Amniotic stem cell (primary cell): Measurements from ENCODE around the gene MYO1F.
"Not testable (repeated sequence)": the region's sequence is repeated elsewhere in the genome, so short reads cannot be mapped to it uniquely, and the experiment has no call there.

Experiments
- DNase-seq: peaks from one replicate; lab custom pipeline; 2025; lab: John Stamatoyannopoulos, UW

Gene MYO1F

DNA sequence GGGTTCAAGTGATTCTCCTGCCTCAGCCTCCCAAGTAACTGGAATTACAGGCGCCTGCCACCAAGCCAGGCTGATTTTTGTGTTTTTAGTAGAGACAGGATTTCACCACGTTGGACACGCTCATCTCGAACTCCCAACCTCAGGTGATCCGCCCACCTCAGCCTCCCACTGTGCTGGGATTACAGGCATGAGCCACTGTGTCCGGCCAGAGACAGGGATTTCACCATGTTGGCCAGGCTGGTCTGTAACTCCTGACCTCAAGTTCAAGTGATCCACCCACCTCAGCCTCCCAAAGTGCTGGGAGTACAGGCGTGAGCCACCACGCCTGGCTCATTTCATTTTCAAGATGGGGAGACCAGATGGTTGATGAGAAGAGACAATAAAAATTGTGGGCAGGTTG, 12.4 kb downstream of the MYO1F start:
- DNase-seq: not testable (repeated sequence)

DNA sequence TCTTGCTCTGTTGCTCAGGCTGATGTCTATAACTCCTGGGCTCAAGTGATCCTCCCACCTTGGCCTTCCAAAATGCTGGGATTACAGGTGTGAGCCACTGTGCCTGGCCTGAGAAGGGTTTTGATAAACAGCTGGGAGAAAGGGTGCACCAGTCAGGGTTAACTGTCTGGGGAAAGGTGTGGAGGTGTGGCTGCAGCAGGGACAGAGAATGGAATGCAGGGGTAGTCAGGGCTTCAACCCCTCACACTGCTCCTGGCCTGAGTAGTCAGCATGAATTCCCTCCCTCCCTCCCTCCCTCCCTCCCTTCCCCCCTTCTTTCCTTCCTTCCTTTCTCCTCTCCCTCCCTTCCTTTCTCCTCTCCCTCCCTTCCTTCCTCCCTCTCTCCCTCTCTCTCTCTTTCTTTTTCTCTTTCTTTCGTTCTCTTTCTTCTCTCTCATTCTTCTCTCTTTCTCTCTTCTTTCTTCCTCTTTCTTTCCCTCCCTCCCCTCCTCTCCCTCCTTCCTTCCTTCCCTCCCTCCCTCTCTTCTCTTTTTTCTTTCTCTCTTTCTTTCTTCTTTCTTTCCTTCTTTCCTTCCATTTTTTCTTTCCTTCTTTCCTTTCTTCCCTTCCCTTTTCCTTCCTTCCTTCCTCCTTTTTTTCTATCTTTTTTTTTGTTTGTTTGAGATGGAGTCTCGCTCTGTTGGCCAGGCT, 16.0 kb downstream of the MYO1F start:
- no peak for DNase-seq

DNA sequence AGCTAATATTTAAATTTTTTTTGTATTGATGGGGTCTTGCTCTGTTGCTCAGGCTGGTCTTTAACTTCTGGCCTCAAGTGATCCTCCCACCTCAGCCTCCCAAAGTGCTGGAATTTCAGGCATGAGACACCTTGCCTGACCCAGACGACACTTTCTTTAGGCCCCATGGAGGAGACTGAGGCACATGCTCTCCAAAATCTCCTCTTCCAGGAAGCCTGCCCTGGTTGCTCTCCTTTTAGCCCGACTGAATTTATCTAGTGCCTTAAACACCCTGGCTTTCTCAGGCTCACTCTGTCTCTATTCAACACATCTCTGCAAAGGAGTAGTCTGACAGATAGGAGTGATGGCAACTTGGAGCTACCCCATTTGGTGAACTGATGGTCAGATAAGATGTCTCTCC, 18.9 kb downstream of the MYO1F start:
- no peak for DNase-seq

DNA sequence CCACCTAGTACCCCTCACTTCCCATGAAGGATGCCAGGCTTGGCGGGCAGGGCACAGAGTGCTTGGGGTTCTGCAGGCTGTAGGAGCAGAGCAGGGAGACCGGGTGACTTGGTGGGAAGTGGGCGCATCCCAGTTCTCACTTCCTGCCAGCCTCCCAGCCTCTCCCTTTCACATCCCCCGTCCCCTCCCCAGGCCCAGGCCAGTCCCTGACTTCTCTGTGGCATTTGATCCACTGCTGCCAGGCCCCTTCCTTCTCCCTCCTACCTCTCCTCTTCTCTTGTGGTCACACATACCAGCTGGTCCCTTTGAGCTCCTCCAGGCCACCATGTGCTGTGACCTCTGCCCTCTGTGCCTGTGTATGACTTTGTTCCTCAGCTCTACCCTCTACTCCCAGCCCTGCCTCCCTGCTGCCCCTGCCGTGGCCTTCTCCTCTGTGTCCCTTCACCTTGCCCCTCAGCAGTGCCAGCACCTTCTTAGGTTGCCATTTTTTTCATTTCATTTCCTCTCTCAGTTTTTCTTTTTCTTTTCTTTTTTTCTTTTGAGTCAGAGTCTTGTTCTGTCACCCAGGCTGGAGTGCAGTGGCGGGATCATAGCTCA, 19.5 kb downstream of the MYO1F start:
- DNase-seq: no peak

DNA sequence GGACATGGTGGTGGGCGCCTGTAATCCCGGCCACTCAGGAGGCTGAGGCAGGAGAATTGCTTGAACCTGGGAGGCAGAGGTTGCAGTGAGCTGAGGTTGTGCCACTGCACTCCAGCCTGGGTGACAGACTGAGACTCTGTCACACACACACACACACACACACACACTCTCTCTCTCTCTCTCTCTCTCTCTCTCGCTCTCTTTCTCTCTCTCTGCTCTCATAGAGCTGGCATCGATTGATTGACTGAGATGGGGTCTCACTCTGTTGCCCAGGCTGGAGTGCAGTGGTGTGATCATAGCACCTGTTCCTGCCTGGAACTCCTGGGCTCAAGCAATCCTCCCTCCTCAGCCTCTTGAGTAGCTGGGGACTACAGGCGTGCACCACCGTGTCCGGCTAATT, 23.5 kb downstream of the MYO1F start:
- not testable (repeated sequence) for DNase-seq

DNA sequence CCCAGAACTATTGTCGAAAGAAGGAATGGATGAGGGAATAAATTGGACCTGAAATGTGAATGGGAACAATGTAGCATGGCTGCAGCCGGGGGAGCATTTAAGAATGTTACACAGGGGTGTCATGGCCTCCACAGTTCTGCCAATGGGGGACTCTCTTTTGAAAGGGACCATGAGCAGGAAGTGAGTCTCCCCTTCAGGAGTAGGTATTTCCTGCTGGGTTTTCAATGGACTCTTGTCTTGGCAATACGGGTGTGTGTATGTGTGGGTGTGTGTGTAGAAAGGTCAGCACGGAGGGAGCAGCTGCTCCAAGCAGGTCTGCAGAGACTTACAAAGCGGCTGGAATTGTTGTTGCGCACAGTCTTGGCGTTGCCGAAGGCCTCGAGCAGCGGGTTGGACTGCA, 24.4 kb downstream of the MYO1F start:
- no peak for DNase-seq

DNA sequence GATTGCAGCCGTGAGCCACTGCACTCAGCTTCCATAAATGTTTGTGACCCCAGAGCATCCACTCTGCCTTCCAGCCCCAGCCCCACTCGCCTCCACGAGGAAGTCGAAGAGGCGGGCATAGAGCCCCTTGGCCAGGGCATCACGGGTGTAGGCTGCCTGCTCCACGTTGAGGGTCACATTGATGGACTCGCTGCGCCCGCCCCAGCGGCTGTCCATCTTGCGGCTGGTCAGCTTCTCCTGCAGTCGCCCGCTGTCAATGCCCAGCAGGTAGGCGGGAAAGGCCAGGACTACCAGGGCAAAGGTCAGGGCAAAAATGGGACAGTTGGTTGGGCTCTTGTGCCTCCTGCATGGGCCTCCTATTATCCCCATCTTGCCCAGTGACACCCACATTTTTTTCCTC, 27.2 kb downstream of the MYO1F start:
- DNase-seq: no peak

DNA sequence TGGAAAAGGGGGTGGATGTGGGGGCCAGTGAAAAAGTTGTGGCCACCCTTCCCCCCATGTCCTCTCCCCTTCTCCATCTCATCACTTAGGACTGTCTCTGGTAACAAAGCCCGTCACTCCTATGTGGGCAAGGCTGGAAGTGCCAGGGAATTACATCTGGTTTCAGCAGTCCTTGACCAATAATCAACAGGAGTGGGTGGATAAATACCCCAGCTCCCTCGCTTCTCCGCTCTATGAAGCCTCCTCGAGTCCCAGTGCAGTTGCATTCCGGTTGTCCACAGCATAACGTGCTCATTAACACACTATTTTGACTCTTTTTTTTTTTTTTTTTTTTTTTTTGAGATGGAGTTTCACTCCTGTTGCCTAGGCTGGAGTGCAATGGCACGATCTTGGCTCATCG, 31.5 kb downstream of the MYO1F start:
- no peak for DNase-seq

DNA sequence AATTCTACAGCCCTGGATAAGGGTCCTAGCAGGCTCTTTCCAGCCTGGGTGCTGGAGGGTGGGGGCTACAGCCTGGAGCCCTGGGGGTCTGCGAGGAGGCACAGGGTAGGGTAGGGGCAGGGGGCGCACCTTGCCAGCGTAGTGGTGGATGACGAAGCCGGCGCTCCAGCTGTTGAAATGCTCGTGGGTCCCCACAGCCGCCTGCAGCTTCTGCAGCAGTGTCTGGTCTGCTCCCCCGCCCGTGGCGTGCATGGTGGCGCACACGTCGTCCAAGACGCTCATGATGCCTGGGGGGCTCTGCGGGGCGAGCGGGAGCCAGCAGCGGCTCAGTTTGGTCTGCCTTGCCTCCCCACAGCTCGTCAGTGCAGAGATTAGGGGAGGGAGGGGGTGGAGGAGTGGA, 33.1 kb downstream of the MYO1F start:
- DNase-seq: no peak

DNA sequence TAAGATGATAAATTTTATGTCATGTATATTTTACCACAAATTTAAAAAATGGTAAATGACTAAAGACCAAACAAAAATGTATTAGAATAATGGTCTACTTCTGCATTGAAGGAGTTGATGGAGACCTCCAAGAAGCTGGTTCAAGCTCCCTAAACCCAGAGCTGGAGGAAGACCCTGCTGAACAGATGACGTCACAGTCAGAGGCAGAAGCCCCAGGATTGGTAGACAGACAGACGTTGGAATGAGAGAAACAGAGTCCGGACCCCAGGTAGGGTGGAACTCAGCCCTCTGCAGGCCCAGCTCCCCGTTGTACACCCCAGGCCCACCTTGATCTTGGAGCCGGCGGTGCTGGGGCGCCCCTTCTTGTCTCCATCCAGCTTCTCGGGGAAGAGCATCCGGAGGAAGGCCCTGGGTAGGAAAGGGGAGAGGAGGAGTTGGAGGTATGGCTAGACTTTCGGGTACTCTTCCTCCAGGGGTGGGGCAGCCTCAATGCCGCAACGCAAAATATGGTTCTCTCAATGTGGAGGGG, 37.6 kb downstream of the MYO1F start:
- no peak for DNase-seq

DNA sequence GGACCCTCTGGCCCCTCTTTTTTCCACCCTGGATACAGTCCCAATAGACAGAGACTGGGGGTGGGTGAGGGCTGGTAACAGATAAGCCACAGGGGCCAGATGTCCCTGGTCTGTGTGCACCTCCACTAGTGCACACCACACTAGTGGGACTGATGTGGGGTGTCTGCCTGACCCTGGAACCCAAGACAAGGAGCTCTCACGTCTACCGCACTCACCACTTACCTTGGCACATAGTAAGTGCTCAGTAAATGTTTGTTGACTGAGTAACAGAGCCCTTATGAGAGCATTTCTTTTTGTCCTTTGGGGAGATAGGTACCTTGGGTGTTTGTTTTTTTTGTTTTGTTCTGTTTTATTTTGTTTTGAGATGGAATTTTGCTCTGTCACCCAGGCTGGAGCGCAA, 40.1 kb downstream of the MYO1F start:
- DNase-seq: no peak

DNA sequence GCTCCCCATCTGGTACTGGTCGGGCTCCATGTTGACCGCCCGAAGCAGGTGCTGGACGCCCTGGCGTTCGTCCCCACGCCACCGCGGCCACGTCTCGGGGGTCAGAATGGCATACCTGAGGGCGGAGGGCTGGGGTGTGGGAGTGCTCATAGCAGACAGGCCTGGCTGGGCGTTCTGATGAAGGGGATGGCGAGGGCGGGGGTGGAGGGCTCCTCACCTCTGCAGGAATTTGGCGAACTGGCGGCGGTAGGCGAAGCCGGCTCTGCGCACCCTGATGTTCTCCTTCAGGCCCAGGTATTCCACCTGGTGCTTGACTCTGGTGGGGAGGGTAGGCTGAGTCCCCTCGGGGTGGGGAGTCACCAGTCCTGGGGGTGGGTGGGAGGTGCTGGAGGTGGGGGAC, 41.0 kb downstream of the MYO1F start:
- DNase-seq: no peak

DNA sequence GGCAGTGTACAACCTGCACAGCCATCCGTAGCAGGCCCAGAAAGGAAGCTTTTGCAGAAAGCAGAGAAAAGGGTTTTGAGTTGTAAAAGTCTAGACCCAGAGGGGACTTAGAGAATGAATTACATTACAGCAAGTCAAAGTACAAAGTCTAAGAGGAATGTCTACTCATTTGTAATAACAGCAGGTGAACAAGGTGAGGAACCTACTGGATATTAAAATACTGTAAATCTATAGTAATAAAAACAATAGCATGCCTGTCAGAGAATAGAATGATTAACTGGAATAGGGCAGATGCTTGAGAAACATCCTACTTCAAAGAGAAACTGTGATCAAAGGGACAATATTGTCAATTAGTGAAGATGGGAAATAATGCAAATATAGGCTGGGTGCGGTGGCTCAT, 45.0 kb downstream of the MYO1F start:
- DNase-seq: no peak

DNA sequence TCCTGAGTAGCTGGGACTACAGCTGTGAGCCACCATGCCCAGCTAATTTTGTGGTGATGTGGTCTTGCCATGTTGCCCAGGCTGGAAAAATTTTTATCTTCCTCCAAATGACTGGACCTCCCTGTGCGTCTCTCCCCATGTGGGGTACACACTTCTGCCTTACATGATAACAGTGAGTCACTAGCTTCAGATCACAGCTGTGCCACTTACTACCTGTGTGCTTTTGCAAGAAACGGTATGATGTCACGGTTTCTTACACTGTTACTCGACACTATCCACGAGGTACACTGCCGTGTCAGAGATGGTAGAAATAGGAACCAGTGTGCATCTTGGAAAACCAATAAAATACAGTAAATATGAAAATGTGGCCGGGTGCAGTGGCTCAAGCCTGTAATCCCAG, 45.8 kb downstream of the MYO1F start:
- no peak for DNase-seq

DNA sequence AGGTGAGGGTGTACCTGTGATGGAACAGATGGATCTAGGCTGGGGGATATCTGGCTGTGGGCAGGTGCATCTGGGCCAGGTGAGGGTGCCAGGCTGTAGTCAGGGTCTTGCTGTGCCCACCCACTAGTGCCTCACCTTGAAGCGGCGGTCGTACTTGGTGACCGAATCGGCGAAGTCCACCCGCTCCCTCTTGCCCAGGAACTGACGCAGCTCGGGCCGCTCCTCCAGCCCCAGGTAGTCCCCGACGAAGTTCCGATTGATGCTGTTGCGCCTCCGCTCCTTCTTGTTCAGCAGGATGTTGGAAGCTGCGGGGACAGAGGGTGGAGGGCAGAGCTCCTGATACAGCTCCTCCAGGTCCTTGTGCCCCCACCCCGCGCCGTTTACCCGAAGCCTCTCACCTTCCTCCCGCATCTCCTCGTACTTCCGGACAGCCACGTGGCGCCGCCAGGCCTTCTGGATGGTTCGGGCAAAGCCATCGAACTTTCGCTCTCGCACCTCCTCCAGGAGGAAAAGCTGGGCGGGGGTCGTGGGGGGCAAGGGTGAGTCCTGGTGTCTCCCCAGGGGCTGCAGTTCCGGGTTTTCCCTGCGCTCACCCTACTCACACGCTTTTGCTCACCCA, 47.1 kb downstream of the MYO1F start:
- no peak for DNase-seq

DNA sequence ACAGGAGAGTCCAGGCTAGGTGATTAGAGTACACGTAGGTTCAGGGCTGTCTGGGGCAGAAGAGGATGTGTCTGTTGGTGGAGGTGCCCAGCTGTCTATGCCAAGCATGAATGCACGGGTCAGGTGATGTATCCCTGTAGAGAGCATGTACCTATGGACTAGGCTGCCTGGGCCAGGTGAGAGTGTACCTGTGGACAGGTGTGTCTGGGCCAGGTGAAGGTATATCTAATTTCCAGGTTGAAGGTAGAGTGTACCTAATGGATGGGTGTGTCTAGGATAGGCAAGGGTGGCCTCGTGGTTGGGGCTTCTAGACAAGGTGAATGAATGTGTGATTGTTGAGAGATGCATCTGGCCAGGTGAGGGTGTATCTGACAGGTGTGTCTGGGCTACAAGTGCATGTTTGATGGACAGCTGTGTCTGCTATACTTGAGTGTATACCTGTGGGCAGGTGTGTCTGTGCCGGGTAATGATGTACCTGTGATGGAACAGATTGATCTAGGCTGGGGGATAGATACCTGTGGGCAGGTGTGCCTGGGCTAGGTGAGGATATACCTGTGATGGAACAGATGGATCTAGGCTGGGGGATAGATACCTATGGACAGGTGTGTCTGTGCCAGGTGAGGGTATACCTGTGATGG, 47.8 kb downstream of the MYO1F start:
- DNase-seq: no peak

DNA sequence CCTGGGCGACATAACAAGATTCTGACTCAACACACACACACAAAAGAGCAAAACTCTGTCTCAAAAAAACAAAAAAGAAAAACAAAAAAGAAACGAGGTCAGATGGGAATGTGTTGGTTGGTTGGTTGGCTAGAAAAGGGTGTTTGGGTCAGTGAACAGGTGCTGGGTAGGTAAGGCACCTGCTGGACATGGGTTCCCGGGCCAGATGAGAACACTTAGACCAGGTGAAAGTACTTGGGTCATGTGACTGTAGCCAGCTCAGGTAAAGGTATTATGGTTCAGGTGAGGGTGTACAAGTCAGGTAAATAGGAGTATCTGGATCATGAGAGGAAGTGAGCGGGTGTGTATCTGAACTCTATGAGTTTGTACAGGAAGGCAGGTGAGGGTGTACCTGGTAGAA, 48.7 kb downstream of the MYO1F start:
- DNase-seq: no peak

DNA sequence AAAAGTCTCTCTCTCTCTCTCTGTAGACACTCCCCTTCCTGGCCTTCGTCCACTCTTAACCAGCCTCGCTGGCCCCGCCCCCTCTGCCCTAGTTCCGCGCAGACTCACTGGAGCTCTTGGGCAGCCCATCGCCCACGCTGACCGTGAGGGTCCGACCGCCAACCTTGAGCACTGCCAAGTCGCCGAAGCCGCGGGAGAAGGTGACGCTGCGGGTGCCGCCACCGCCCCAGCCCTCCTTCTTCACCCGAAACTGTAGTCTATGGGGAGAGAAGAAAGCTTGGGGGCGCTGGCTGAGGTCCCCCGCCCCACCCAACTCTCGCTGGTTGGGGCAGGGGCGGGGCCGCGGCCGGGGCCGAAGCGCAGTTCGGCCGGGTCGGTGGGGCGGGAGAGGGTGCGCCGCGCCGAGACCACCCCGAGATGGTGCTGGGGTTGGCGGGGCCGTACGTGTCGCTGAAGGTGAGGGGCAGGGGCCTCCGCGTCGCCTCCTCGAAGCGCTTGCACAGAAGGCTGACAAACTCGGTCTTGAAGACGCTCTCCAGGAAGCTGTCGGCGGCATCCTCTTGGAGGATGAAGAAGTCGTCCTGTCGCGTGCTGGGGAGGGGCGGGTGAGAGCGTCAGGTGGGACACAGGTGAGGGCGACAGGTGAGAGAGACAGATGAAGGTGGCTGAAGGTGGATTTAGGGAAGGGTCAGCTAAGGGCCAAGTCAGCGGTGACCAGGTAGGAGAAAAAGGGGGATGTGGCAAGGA, 50.7 kb downstream of the MYO1F start:
- DNase-seq: peak; percentile 84

DNA sequence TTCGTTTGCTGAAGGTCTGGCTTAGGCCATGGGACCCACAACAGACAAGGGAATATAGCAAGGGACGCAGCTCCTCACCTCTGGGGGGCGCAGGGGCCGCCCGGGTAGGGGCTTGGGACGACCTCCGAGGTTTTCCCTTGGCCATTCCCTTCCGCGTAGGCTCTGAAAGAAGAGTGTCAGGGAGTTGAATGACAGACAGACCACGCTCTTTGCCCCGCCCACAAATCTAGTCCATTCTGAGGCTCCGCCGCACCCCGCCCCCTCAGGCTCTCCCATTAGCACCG, 51.9 kb downstream of the MYO1F start:
- DNase-seq: no peak

DNA sequence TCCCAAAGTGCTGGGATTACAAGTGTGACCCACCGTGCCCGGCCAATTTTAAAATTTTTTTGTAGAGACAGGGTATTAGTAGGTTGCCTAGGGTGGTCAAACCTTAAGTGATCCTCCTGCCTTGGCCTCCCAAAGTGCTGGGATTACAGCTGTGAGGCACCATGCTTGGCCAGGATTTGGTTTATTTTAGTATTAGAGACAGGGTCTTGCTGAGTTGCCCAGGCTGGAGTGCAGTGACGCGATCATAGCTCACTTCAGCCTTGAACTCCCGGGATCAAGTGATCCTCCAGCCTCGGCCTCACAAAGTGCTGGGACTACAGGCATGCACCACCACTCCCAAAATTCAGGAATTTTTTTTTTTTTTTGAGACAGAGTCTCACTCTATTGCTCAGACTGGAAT, 57.9 kb downstream of the MYO1F start:
- no peak for DNase-seq

DNA sequence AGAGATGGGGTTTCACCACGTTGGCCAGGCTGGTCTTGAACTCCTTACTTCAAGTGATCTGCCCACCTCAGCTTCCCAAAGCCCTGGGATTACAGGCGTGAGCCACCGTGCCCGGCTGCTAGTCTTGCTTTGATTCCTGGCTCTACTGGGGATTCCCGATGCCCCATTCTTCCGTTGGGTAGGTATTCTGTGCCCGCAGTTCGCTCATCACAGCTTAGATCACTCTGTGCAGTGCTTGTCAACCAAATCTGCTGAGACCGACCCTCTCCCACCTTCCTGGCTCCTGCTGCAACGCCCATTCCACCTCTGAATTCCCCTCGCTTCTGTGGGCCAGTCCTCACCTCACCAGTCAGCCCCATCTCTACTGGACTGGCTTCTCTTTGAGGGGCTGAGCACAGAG, 58.7 kb downstream of the MYO1F start:
- no peak for DNase-seq
